ENCODE measurements around the gene FGF2.
"Not testable (repeated sequence)": the region's sequence is repeated elsewhere in the genome, so short reads cannot be mapped to it uniquely, and the experiment has no call there.

GRCh38 chr4:122811781-122812180 is 14.8 kb upstream of the FGF2 start:
- TF ChIP-seq POLR2AphosphoS5 (IDR thresholded peaks at IDR 0.05; ENCODE audit: low read depth); SPI1 (IDR thresholded peaks at IDR 0.05; ENCODE audit: borderline replicate concordance, low read depth): not testable (repeated sequence)
- TF ChIP-seq, protein P1, sequence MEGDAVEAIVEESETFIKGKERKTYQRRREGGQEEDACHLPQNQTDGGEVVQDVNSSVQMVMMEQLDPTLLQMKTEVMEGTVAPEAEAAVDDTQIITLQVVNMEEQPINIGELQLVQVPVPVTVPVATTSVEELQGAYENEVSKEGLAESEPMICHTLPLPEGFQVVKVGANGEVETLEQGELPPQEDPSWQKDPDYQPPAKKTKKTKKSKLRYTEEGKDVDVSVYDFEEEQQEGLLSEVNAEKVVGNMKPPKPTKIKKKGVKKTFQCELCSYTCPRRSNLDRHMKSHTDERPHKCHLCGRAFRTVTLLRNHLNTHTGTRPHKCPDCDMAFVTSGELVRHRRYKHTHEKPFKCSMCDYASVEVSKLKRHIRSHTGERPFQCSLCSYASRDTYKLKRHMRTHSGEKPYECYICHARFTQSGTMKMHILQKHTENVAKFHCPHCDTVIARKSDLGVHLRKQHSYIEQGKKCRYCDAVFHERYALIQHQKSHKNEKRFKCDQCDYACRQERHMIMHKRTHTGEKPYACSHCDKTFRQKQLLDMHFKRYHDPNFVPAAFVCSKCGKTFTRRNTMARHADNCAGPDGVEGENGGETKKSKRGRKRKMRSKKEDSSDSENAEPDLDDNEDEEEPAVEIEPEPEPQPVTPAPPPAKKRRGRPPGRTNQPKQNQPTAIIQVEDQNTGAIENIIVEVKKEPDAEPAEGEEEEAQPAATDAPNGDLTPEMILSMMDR (IDR thresholded peaks at IDR 0.05; ENCODE audit: insufficient read depth, low read length): not testable (repeated sequence)
- TF ChIP-seq, protein P2, sequence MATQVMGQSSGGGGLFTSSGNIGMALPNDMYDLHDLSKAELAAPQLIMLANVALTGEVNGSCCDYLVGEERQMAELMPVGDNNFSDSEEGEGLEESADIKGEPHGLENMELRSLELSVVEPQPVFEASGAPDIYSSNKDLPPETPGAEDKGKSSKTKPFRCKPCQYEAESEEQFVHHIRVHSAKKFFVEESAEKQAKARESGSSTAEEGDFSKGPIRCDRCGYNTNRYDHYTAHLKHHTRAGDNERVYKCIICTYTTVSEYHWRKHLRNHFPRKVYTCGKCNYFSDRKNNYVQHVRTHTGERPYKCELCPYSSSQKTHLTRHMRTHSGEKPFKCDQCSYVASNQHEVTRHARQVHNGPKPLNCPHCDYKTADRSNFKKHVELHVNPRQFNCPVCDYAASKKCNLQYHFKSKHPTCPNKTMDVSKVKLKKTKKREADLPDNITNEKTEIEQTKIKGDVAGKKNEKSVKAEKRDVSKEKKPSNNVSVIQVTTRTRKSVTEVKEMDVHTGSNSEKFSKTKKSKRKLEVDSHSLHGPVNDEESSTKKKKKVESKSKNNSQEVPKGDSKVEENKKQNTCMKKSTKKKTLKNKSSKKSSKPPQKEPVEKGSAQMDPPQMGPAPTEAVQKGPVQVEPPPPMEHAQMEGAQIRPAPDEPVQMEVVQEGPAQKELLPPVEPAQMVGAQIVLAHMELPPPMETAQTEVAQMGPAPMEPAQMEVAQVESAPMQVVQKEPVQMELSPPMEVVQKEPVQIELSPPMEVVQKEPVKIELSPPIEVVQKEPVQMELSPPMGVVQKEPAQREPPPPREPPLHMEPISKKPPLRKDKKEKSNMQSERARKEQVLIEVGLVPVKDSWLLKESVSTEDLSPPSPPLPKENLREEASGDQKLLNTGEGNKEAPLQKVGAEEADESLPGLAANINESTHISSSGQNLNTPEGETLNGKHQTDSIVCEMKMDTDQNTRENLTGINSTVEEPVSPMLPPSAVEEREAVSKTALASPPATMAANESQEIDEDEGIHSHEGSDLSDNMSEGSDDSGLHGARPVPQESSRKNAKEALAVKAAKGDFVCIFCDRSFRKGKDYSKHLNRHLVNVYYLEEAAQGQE (IDR thresholded peaks at IDR 0.05; ENCODE audit: insufficient replicate concordance, low read depth): not testable (repeated sequence)

Measured in HL-60 (cell line).